Cerebellar cortex (tissue), 1 donor: ENCODE results near the gene SCYGR1.
"Not testable (repeated sequence)": the region's sequence is repeated elsewhere in the genome, so short reads cannot be mapped to it uniquely, and the experiment has no call there.

Source experiments
- DNase-seq: peaks from one replicate; pipeline ENCODE4 v3.0.0-alpha.2; 2015; ENCODE audit warnings: low spot score

Gene SCYGR1

GRCh38 chr2:227370791-227371312 lies 16.9 kb downstream of the SCYGR1 start:
- DNase-seq, result no peak

DNA sequence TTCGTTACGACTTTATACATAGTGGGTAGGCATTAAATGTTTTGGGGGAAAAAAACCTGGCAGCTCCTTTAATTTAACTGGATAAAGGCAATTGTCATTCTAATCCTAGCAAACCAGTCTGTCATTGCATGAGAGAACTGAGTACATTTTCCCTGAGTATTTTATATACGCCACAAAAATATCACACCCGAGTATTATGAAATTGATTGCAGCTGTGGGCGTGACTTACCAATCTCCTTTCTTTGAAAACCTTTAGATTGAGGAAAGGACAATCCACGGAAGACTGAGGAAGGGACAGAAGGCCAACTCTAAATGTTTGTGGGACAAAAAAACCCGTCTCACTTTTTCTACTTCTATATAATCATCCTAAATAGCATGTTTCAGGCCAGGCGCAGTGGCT lies 17.7 kb downstream of the SCYGR1 start:
- no peak for DNase-seq

- no peak for DNase-seq
These were observed 19.2 kb downstream of the SCYGR1 start for GRCh38 chr2:227368574-227368973.

DNA sequence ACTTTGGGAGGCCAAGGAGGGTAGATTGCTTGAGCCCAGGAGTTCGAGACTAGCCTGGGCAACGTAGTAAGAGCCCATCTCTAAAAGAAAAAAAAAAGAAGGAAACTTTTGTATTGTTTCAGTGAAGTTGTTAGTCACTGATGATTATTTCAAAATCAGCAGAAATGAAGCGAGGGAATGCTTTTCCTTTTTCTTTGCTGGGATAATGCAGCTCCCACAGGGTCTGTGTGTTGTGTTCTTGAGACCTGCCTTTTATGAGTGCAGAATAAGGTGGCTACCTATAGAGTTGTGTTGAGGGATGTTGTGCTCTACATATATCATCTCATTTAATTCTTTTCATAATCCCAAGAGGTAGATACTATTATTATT lies 20.3 kb downstream of the SCYGR1 start:
- DNase-seq, result no peak

DNA sequence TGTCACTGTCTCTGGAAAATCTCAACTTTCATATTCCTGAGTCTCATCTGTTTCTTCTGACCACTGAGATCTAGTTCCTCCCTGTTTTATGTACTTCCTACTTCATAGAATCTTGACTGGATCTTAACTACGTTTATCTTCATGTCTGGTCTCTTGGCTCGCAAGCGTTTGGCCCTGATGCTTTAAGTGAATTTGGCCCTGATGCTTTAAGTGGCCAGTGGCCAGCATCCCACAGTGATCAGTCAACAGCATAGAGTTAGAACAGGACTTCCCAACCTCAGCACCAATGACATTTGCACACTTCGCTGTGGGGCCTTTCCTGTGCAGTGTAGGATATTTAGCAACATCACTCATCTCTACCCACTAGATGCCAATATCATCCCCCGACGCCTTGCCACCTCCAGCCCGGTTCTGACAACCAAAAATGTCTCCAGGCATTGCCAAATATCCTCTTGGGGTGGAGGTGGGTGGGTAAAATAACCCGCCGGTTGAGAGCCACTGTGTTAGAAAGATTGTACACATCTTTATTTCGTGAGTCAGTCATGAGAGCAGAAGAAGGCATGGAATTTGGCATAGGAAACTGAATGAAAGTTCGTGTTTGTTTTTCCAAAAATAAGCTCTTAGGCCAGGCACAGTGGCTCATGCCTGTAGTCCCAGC lies 20.9 kb downstream of the SCYGR1 start:
- no peak for DNase-seq

GRCh38 chr2:227365833-227366232 lies 21.9 kb downstream of the SCYGR1 start:
- no peak for DNase-seq

DNA sequence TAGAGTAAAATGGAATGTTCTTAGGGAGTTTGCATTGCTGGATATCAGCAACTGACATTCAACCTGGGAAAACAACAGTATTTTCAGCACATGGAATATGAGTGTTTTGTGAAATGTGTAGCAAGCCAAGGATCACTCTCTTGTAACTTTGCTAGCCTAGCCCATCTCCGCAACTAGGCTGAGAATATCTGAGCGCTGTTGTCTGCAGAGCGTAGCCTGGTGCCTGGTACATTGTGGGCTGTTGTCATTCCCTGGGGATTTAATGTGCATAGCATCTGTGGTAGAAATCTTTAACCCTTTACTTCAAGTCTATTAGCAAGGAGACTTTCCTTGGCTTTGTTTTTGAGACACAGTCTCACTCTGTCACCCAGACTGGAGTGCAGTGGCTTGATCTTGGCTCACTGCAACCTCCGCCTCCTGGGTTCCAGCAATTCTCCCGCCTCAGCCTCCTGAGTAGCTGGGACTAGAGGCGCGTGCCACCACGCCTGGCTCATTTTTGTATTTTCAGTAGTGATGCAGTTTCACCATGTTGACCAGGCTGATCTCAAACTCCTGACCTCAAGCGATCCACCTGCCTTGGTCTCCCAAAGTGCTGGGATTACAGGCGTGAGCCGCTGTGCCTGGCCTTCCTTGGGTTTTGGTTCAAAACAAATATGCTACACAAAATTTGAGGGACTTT lies 23.0 kb downstream of the SCYGR1 start:
- DNase-seq, result not testable (repeated sequence)

DNA sequence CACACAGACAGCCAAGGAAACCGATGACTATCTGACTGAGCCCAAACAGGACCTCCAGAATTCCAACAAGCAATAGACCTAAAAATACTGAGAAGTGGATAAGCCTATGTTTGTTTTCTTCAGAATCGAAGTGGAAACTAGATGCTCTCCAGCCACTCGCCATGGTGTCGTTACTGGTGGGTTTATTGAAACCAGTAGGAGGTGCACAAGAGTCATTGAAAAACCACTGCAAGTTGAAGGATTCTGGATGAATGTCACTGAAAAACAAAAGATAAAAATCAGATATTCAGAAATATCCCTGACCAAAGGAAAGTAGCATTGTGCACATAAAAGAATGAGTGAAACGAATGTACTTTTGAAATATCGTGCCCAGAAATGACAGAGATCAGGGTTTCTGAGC lies 24.0 kb downstream of the SCYGR1 start:
- DNase-seq, result no peak

GRCh38 chr2:227360351-227360750 lies 27.4 kb downstream of the SCYGR1 start:
- DNase-seq, result no peak

DNA sequence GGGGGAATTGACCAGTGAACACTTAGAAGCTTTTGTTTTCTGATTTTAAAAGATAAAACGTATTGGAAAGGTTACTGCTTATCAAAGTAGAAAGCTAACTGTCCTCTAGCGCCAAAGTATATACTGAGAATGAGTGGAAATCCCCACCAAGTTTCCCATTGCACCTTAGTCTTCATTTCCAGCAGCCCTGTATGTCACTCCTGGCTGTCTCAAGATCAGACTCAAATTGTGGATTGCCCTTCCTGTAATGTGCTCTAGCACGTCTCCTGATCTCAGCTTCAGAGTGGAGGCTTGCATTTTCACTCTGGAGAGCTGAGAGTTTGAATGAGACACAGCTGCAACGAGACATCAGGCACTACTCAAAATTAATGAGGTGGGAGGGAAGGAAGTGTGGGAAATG lies 36.1 kb downstream of the SCYGR1 start:
- DNase-seq, result no peak

- no peak for DNase-seq
These were observed 37.6 kb downstream of the SCYGR1 start for GRCh38 chr2:227349989-227350612.

DNA sequence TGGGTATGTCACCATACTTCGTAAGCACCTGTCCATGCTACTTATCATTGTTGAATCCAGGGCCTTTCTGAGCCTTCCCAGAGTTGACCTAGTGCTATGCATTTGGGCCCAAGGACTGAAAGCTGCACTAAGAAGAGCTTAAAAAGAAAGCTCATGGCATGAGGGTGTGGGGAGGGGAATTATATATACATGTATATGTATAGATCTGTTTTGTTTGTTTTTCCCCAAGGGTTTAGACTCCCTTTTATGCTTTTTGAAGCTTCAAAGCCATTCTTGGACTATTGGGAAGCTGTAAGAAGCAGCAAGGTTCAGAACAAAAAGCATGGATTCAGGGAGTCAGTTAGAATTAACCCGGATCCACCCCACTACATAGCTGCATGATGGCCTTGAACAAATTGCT lies 39.4 kb downstream of the SCYGR1 start:
- DNase-seq, result no peak

DNA sequence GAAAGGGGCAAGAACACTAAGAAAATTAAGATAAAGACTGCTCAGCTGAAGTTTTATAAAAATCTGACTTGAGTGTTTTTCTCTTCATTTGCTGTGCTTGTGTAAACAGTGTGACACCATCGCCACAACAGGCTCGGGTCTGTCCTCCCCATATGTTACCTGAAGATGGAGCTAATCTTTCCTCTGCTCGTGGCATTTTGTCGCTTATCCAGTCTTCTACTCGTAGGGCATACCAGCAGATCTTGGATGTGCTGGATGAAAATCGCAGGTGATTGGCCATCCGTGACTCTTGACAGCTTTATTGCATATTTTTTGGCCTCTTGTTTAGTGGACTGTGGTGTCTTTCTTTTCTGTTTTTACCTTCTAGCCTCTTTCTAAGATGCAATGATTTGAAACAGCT lies 40.6 kb downstream of the SCYGR1 start:
- no peak for DNase-seq

GRCh38 chr2:227344231-227344630 lies 43.5 kb downstream of the SCYGR1 start:
- no peak for DNase-seq

DNA sequence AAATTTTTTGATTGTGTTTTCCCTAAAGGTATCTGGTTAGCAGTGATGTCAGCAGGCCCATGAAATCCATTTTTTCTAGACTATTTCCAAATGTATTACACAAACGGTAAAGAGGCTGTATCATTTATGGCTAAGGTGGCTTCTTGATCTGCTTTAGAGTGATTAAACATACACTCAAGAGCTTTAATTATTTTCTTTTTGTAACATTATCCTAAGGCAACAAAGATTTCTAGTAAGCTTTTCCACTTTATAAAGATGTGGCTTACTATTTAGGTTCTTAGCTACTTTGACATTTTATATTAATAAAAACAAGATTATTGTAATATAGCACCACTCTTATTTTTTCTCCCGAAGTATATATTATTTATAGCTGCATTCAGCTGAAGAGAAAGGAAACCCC lies 46.2 kb downstream of the SCYGR1 start:
- no peak for DNase-seq

DNA sequence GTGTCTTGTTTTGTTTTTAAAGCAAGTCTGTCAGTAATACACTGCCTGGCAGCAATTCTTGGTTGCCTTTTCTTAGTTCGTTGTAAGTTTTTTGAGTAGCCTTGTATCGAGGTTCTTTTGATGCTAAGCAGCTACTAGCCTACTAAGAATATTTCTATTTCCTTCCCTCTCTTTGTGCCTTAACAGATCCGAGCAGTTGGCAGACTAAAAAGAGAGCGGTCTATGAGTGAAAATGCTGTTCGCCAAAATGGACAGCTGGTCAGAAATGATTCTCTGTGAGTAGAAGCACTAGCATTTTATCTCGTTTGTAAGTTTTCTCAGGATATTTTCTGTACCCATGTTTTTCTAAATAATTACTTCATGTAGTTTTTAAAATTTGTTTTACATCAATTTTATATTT lies 47.6 kb downstream of the SCYGR1 start:
- peak; percentile 73 for DNase-seq

DNA sequence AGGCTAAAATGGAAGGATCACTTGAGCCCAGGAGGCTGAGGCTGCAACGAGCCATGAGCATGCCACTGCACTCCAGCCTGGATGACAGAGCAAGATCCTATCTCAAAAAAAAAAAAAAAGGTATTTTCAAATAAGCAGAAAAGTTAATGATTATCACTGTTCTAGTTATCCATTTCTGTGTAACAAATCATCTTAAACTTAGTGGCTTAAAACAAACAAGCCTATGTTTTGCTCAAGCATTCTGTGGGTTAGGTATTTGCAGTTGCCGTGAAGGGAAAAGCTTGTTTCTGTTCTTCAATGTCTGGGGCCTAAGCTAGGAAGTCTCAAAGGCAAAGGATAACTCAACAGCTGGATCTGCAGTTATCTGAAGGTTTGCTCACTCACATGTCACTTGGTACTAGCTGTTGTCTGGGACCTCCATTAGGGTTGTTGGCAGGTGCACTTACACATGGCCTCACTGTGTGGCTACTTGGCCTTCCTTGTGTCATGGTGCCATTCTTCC lies 48.6 kb downstream of the SCYGR1 start:
- no peak for DNase-seq
